ENCODE data around the gene ADCK2.
A peak's percentile ranks its signal among the peaks of the same experiment; 100 is the strongest.
"Not testable (repeated sequence)": the region's sequence is repeated elsewhere in the genome, so short reads cannot be mapped to it uniquely, and the experiment has no call there.

The ADCK2 gene

GRCh38 chr7:140669352-140669751 is 3.4 kb upstream of the ADCK2 start:
- DNase-seq (ENCODE audit: insufficient read length, low spot score) (no peak), FAIRE-seq (no peak)
- TF ChIP-seq, protein P1, sequence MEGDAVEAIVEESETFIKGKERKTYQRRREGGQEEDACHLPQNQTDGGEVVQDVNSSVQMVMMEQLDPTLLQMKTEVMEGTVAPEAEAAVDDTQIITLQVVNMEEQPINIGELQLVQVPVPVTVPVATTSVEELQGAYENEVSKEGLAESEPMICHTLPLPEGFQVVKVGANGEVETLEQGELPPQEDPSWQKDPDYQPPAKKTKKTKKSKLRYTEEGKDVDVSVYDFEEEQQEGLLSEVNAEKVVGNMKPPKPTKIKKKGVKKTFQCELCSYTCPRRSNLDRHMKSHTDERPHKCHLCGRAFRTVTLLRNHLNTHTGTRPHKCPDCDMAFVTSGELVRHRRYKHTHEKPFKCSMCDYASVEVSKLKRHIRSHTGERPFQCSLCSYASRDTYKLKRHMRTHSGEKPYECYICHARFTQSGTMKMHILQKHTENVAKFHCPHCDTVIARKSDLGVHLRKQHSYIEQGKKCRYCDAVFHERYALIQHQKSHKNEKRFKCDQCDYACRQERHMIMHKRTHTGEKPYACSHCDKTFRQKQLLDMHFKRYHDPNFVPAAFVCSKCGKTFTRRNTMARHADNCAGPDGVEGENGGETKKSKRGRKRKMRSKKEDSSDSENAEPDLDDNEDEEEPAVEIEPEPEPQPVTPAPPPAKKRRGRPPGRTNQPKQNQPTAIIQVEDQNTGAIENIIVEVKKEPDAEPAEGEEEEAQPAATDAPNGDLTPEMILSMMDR (IDR thresholded peaks at IDR 0.05; ENCODE audit: insufficient read depth, missing control alignments): no peak

- not testable (repeated sequence) for DNase-seq (ENCODE audit: insufficient read length, low spot score); FAIRE-seq
These were observed 2.9 kb upstream of the ADCK2 start for GRCh38 chr7:140669862-140670261.

- TF ChIP-seq, protein P1 (IDR thresholded peaks at IDR 0.05; ENCODE audit: insufficient read depth, missing control alignments): no peak
- FAIRE-seq (no peak), DNase-seq (ENCODE audit: insufficient read length, low spot score) (no peak)
These were observed 2.3 kb upstream of the ADCK2 start for GRCh38 chr7:140670343-140670935.

- no peak for DNase-seq (ENCODE audit: insufficient read length, low spot score)
- FAIRE-seq: no peak
- TF ChIP-seq, protein P1 (IDR thresholded peaks at IDR 0.05; ENCODE audit: insufficient read depth, missing control alignments): no peak
These were observed 779 bp upstream of the ADCK2 start for GRCh38 chr7:140671966-140672365.

- no peak for FAIRE-seq
- peak; percentile 48 for DNase-seq (ENCODE audit: insufficient read length, low spot score)
- TF ChIP-seq, protein P1 (IDR thresholded peaks at IDR 0.05; ENCODE audit: insufficient read depth, missing control alignments): no peak
These were observed 473 bp downstream of the ADCK2 start for GRCh38 chr7:140673063-140673773.

DNA sequence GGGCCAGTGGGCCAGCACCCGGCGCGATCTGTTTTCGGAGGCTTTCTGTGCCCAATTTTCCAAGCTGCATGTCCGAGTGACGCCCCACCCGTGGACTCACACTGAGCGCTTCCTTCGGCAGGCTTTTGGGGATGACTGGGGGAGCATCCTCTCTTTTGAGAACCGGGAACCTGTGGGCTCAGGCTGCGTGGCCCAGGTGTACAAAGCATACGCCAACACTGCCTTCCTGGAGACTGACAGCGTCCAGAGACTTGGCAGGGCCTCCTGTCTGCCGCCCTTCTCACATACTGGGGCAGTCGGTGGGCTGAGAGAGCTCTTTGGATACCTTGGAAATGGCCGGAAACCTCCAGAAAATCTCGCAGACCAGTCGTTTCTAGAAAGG is 1.0 kb downstream of the ADCK2 start:
- no peak for FAIRE-seq
- no peak for DNase-seq (ENCODE audit: insufficient read length, low spot score)
- TF ChIP-seq, protein P1 (IDR thresholded peaks at IDR 0.05; ENCODE audit: insufficient read depth, missing control alignments): no peak

GRCh38 chr7:140674356-140674800 is 1.6 kb downstream of the ADCK2 start:
- TF ChIP-seq, protein P1 (IDR thresholded peaks at IDR 0.05; ENCODE audit: insufficient read depth, missing control alignments): no peak
- DNase-seq (ENCODE audit: insufficient read length, low spot score): no peak
- FAIRE-seq: no peak
